SJCRH30 (cell line): ENCODE data around the gene CELSR1. TPM values are rescaled to one million over a fixed set of nuclear protein-coding genes. Genes with fewer than 3 reads are reported as not detected.

Experiments
- DNase-seq, 2 experiments: peaks; one replicate each; pipeline ENCODE4 v3.0.0-alpha.2; 2015 to 2020
- H3K27ac ChIP-seq: fragments of 250-450 bp; sonication (Bioruptor Pico); 2 replicates; pipeline ENCODE4 v1.5.1; 2020; ENCODE audit warnings: mild to moderate bottlenecking, moderate library complexity
- H3K27me3 ChIP-seq: fragments of 250-450 bp; sonication (Bioruptor Pico); 2 replicates; pipeline ENCODE4 v1.5.1; 2020; ENCODE audit warnings: mild to moderate bottlenecking, moderate library complexity
- H3K36me3 ChIP-seq: fragments of 250-450 bp; sonication (Bioruptor Pico); 2 replicates; pipeline ENCODE4 v1.5.1; 2020; ENCODE audit warnings: mild to moderate bottlenecking, moderate library complexity
- H3K4me1 ChIP-seq: fragments of 250-450 bp; sonication (Bioruptor Pico); 2 replicates; pipeline ENCODE4 v1.5.1; 2020; ENCODE audit warnings: mild to moderate bottlenecking, moderate library complexity
- H3K4me3 ChIP-seq: fragments of 250-450 bp; sonication (Bioruptor Pico); 2 replicates; pipeline ENCODE4 v1.5.1; 2020; ENCODE audit warnings: mild to moderate bottlenecking, moderate library complexity
- H3K9me3 ChIP-seq: fragments of 250-450 bp; sonication (Bioruptor Pico); replicated peaks from 2 replicates; pipeline ENCODE4 v1.5.1; 2020; ENCODE audit warnings: mild to moderate bottlenecking, moderate library complexity
- total RNA-seq: library from RNA; depleted of rRNA; stranded (reverse); fragments of >200 nt; shearing (Covaris generic); gene quantifications from 2 replicates; pipeline ENCODE4 v1.2.3, GENCODE V29; 2014

CELSR1 gene
- total RNA-seq, 1 experiment from 2014 or later = not detected

DNA sequence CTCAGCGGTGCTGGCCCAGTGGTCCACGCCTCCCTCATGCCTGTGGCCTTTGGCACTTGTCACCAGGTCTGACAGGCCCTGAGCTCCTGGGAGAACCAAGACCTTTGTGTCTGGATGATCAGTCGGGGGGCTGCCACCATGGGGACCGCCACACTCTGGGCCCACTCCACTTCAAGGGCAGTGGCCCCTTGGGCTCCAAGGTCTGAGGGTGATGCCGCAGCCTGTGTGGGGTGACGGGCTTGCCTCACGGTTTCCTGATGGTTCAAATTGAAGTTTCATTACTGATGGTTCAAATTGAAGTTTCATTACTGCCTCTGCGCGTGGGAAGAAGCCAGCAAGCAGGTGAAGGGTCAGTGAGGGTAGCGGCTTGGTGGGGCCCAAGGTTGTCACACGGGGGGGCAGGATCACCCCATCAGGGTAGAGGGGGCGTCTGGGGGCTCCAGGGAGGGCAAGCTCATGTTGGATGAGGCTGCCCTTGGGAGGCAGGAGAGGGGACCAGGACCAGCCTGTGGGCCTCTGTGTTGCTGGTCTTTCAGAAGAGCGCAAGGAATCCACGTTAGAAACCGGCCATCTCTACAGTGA, 174.4 kb downstream of the CELSR1 start:
- Histone ChIP-seq H3K36me3 (no peaks in the 10 kb centered on the region), H3K4me3 (no peak overlapping the region), H3K4me1 (no peaks in the 10 kb centered on the region), H3K27me3 (peaks cover 6% of the 10 kb centered on the region; the same call in 1 of the 2 replicates), H3K9me3 (no peaks in the 10 kb centered on the region), H3K27ac (no peak overlapping the region)
- DNase-seq = no peak

DNA sequence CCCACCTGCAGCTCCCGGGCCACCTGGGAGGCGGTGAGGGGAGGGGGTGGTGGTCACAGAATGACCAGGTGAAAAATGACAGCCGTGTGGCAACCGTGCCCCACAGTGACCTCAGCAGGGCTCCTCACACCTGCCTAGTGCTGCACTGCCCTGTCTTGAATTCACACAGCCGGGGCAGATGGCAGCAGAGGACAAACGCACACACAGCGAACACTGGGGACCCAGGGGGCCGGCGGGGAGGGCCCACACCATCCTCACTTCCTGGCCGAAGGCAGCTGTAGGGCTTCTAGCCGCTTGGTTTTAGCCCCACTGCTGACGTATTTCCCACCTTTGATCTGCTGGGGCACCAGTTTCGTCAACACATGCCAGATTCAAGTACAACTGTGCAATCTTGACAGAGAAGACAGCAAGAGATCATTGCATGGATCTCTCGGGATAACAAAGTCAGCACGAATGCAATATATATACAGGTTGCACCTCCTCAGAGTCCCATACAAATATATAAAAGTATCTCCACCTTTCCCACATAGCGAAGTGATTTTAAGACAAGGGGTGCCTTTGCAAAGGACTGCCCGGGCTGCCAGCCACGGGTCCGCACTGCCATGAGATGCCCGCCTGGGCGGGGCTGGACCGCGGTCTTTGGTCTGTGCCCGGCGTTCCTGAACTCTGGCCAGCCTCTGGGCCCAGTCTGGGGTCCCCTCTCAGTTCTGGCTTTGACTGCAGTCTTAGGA, 175.1 kb downstream of the CELSR1 start:
- H3K27ac ChIP-seq = no peak overlapping the region
- no peaks in the 10 kb centered on the region for H3K4me1 ChIP-seq
- peaks cover 6% of the 10 kb centered on the region; the same call in 1 of the 2 replicates for H3K27me3 ChIP-seq
- no peak for DNase-seq
- H3K4me3 ChIP-seq = no peak overlapping the region
- H3K9me3 ChIP-seq = no peaks in the 10 kb centered on the region
- H3K36me3 ChIP-seq = no peaks in the 10 kb centered on the region

DNA sequence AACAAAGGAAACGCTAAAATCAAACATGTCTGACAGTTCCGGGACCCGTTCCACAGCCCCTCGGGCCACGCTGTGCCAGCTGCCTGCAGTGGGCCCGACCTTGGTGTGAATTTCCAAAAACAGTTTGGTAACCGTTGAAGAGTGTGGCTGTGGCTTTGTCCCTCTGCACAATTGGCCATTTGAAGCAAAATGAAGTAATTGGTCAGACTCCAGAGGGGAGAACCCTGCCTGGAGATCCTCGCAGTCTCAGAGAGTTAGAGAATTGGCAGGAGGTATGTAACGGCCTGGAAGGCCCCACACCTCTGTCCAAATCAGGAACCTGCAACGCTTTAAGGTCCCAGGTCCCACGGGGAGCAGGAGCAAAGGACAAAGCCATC, 175.6 kb downstream of the CELSR1 start:
- Histone ChIP-seq H3K27ac (no peak overlapping the region), H3K9me3 (no peaks in the 10 kb centered on the region), H3K27me3 (peaks cover 6% of the 10 kb centered on the region; the same call in 1 of the 2 replicates), H3K36me3 (no peaks in the 10 kb centered on the region), H3K4me3 (no peak overlapping the region), H3K4me1 (no peaks in the 10 kb centered on the region)
- DNase-seq = no peak

DNA sequence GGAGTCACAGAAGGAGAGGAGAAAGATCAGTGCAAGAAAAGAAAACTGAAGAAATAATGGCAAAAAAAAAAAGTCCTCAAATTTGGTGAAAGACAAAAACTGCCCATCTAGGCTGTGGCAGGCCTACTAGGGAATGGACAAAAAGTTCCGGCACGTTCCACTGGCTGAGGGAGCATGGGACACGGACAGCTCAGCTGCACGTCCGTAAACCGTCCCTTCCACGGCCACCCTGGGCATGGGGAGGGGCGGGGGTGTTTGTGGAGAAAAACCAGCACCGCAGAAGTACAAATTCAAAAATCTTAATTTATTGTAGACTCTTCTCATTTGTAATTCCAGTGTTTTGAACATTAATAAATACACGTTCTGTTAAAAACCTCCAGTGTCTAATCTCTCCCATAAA, 176.5 kb downstream of the CELSR1 start:
- Histone ChIP-seq H3K4me1 (no peaks in the 10 kb centered on the region), H3K27ac (no peak overlapping the region), H3K27me3 (peaks cover 6% of the 10 kb centered on the region; the same call in 1 of the 2 replicates), H3K9me3 (no peaks in the 10 kb centered on the region), H3K4me3 (no peak overlapping the region), H3K36me3 (no peaks in the 10 kb centered on the region)
- DNase-seq = no peak

DNA sequence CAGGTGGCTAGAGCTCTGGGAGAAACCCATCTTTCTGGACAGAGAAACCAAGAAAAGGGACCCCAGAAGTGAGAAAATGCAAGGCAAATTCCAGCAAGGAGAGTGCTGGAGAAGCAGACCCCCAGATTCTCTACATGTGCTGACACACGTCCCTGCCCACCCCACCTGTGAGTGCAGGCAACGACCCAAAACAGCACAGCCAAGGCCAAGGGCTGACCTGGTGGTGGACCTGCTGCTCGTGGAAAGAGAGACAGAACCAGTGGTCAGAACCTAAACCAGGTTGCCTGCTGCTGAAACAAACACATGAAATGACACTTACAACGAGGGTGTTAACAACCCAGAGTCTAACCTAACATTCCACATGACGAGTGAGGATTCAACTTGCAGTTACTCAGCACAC, 177.3 kb downstream of the CELSR1 start:
- H3K27me3 ChIP-seq = peaks cover 6% of the 10 kb centered on the region; the same call in 1 of the 2 replicates
- H3K4me3 ChIP-seq = no peak overlapping the region
- H3K4me1 ChIP-seq = no peaks in the 10 kb centered on the region
- no peak overlapping the region for H3K27ac ChIP-seq
- H3K9me3 ChIP-seq = no peaks in the 10 kb centered on the region
- no peak for DNase-seq
- H3K36me3 ChIP-seq = no peaks in the 10 kb centered on the region; the same call in 1 of the 2 replicates

DNA sequence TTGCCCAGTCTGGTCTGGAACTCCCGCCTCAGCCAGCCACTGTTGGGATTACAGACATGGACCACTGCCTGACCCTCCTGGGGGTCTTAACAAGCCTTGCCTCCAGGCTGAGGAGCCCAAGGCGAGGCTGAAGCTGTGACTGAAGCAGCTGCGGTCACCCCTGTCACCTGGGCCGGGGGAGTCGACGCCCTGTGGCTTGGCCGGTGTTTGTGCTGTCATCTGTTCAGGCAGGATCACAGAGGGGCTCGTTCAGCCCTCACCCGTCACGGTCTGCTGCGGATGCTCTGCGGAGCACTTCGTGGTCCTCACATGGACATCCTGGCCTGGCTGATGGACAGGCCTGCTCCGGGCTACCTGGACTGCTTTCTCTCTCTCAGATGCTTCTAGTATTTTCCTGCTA, 178.1 kb downstream of the CELSR1 start:
- no peak overlapping the region for H3K27ac ChIP-seq
- no peak for DNase-seq
- H3K4me1 ChIP-seq = no peaks in the 10 kb centered on the region
- no peaks in the 10 kb centered on the region for H3K9me3 ChIP-seq
- H3K4me3 ChIP-seq = no peak overlapping the region
- peaks cover 6% of the 10 kb centered on the region; the same call in 1 of the 2 replicates for H3K27me3 ChIP-seq
- H3K36me3 ChIP-seq = peaks cover under 1% of the 10 kb centered on the region; the same call in 1 of the 2 replicates

DNA sequence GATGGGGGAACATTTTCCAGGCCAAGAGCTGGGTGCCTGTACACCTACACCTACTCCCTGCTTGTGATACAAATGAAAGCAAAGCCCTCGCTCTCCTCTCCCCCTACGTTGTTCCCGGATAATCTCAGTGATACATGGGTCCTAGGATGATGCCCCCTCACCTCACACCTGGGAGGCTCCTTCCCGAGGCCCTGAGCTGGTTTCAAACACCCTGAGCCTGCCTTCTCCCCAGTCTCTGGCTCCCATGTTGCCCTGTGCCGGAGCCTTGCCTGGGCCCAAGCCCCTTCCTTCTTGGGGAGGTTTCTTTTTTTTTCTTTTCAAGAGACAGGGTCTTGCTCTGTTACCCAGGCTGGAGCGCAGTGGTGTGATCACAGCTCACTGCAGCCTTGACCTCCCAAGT, 178.7 kb downstream of the CELSR1 start:
- no peak overlapping the region for H3K4me3 ChIP-seq
- H3K27ac ChIP-seq = no peak overlapping the region
- no peak for DNase-seq
- H3K4me1 ChIP-seq = no peaks in the 10 kb centered on the region
- H3K9me3 ChIP-seq = no peaks in the 10 kb centered on the region
- peaks cover 3% of the 10 kb centered on the region; the same call in 1 of the 2 replicates for H3K36me3 ChIP-seq
- H3K27me3 ChIP-seq = peaks cover 2% of the 10 kb centered on the region; the same call in 1 of the 2 replicates

DNA sequence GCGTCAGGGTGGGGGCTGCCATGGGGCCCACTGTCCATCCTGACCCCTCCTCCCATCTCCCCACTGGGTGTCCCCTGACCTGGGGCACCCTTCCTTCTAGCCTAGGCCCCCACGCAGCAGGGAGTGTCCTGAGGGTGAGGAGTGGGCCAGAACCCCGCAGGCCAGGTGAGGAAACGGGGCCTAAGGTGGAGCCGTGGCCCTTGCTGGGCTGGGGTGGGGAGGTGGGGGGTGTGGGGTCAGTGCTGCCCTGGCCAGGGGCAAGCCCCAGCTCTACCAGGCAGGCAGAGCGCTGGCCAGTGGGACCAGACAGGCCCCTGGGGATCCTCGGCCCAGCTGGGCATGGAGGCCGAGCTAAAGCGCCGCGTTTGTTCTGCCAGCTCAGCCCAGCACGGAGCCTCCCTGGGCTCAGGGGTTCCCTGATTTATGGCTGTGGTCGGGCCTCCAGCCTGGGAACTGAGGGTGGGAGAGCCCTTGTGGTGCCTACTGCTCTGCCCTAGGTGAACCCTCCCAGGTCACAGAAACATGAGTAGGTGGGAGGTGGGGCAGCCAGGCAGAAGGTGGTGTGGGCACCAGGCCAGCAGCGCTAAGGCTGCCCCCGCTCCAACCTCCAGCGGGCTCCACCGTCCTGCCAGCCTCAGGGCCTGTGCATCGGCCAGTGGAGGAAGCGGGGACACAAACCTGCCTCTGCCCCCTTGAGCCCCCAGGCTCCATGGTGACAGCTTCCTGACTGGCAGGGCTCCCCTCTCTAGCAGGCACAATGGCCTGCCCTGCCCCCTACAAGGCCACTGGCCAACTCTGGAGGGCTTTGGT, 179.5 kb downstream of the CELSR1 start:
- DNase-seq = no peak
- peaks cover 3% of the 10 kb centered on the region; the same call in 1 of the 2 replicates for H3K36me3 ChIP-seq
- no peaks in the 10 kb centered on the region for H3K4me1 ChIP-seq
- no peak overlapping the region for H3K27ac ChIP-seq
- no peaks in the 10 kb centered on the region for H3K9me3 ChIP-seq
- no peaks in the 10 kb centered on the region for H3K27me3 ChIP-seq
- H3K4me3 ChIP-seq = no peak overlapping the region

DNA sequence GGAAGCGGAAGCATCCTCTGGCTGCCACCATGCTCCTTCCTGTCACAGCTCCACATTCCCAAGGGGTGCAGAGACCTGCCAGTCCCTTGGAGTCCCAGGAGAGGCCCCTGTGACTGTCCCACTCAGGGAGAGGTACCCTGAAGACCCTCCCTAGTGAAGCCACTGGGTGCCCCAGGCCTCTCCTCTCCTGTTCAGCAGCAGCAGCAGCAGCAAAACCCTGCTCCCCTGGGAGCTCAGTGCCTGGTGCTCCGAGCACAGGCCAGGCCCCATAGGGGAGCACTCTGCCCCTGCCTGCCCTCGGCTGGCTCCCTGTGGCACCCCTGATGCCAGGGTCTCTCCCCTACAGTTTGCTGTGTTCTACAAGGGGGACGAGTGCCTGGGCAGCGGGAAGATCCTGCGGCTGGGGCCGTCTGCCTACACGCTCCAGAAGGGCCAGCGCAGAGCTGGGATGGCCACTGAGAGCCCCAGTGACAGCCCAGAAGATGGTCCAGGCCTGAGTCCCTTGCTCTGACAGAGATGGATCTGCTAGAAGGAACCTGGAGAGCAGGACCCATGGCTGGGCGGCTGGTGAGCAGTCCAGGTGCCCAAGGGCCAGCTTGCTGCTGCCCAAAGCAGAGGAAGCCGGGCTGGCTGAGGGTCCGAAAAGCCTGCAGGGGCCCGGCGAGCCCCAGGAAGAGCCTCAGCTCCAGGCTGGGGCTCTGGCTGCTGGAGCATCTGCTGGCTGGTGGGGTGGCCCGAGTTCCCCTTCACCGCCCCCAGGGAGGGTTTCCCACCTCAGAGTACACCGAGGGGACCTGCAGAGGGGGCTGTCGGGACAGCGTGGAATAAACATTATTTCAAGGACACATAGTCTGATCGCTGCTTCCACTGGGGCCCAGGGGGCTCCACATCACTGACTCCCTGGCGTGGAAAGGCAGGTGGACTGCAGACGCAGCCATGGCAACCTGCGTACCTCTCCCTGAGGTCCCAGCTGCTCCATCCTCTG, 180.6 kb downstream of the CELSR1 start:
- no peak overlapping the region for H3K4me3 ChIP-seq
- H3K27ac ChIP-seq = no peak overlapping the region
- no peaks in the 10 kb centered on the region for H3K27me3 ChIP-seq
- H3K4me1 ChIP-seq = no peaks in the 10 kb centered on the region
- DNase-seq = no peak
- H3K36me3 ChIP-seq = peaks cover 6% of the 10 kb centered on the region
- no peaks in the 10 kb centered on the region for H3K9me3 ChIP-seq

DNA sequence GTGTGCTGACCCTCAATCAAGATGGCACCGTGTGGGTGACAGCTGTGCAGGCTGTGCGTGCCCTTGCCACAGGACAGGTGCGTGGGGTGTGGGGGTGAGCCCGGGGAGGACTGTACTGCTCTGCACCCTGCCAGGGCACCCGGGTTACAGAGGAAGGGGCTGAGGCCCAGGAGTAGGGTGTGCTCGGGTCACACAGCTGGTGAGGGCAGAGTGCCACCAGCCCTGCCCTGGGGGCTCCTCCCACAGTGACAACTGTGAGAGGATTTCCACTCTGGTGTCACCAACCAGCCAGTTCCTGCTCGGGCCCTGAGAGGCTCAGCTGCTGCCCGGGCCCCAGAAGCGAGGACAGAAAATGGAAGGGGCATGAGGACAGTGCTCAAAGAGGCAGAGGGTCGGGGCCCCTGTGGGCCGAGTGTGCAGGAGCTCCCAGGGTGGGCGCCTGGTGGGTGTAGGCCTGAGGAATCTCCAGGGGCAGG, 181.4 kb downstream of the CELSR1 start:
- Histone ChIP-seq H3K36me3 (peaks cover 12% of the 10 kb centered on the region), H3K4me1 (no peaks in the 10 kb centered on the region), H3K27ac (no peak overlapping the region), H3K4me3 (no peak overlapping the region), H3K27me3 (no peaks in the 10 kb centered on the region), H3K9me3 (no peaks in the 10 kb centered on the region)
- DNase-seq = no peak

DNA sequence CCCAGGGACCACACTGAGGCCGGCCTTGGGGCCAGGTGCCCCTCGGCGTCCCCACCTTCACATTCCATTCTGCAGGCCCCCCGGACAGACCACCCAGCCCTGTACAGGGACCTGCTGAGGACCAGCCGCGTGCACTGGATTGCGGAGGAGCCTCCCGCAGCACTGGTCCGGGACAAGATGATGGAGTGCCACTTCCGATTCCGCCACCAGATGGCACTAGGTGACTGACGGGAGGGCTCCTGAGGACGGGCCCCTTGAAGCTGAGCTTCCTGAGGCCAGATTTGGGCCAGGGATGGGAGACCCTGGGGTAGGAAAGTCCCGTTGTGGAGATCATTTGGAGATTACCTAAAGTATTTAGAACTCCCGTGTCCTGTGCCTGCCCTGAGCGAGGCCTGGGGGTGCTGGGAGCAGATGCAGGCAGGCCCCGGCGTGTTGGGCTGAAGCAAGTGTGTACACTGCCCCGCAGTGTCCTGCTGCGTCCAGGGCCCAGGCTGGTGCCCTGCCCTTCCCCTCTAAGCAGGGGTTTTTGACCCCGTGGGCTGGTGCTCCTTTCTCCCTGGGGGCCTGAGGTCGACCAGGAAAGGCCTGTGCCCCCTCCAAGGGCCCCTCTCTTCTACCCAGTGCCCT, 181.9 kb downstream of the CELSR1 start:
- peak; percentile 67 to 77 for DNase-seq
- Histone ChIP-seq H3K27ac (no peak overlapping the region), H3K4me1 (no peaks in the 10 kb centered on the region), H3K4me3 (no peak overlapping the region), H3K27me3 (no peaks in the 10 kb centered on the region), H3K9me3 (no peaks in the 10 kb centered on the region), H3K36me3 (peaks cover 18% of the 10 kb centered on the region)

DNA sequence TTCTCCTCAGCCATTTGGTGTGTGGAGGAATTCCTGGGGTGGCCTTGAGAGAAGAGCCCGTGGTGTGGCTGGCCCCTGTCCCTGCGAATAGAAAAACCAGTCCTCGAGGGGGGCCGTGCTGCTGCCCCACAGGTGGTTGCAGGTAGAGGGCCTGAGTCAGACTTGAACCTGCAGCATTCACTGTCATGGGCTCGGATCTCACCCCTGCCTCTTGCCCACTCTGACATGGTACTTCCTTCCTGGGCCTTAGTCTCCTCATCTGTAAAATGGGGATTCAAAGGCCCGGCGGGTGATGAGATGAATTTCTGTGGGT, 182.5 kb downstream of the CELSR1 start:
- Histone ChIP-seq H3K9me3 (no peaks in the 10 kb centered on the region), H3K4me1 (no peaks in the 10 kb centered on the region), H3K27me3 (no peaks in the 10 kb centered on the region), H3K4me3 (no peak overlapping the region), H3K36me3 (peaks cover 23% of the 10 kb centered on the region), H3K27ac (no peak overlapping the region)
- no peak for DNase-seq

DNA sequence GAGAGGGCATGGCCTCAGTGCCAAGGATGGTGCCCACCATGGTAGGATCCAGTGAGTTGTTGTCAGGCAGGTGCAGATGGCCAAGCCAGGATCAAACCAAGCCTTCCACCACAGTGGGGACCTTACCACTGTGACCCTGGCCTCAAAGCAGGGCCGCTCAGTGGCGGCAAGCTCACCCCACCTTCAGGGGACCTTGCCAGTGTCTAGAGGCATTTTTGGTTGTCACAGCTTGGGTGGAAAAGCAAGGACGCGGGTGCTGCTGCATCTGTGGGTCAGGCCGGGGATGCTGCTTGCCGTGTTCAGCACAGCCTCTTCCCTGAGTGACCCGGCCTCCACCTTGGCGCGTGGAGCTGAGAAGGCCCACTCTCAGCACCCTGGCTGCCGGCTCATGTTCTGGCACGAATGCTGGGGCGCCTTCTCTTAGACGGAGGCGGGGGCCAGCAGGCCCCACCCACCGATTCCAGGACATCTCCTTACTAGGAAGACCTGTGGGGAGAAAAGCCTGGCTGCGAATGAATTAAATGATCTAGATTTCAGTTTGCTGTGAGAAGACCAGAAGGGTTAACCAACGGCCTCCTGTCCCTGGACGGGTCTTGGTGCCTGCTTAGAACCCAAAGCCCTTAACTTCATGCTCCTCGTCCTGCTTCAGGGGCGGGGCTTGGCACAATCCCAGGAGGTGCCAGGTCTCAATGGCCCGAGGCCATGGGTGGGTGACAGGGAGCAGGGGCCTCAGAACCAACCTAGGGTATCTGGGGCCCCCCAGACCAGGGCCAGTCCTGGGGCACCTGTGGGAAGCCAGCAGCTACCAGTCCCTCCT, 183.0 kb downstream of the CELSR1 start:
- Histone ChIP-seq H3K4me3 (no peak overlapping the region), H3K4me1 (no peaks in the 10 kb centered on the region), H3K36me3 (peaks cover 27% of the 10 kb centered on the region), H3K27ac (no peak overlapping the region), H3K9me3 (no peaks in the 10 kb centered on the region), H3K27me3 (no peaks in the 10 kb centered on the region)
- DNase-seq = no peak
